Loucy (cell line): ENCODE data around the gene HS6ST3.

Experiments
- H2AFZ ChIP-seq: fragments of 200-600 bp; sonication (generic); 2 replicates; pipeline ENCODE4 v1.6.0; 2016; ENCODE audit warnings: antibody characterized with exemption, mild to moderate bottlenecking, low read length, moderate library complexity
- H3F3A ChIP-seq: fragments of 200-600 bp; 2 replicates; pipeline ENCODE4 v1.6.0; 2016; ENCODE audit warnings: antibody characterized with exemption, low read depth, mild to moderate bottlenecking
- H3K27me3 ChIP-seq: fragments of 200-600 bp; sonication (generic); 2 replicates; pipeline ENCODE4 v1.6.1; 2014; ENCODE audit warnings: low read length, mild to moderate bottlenecking; ENCODE audit not compliant: insufficient read depth, poor library complexity, severe bottlenecking
- H3K36me3 ChIP-seq: fragments of 200-600 bp; sonication (generic); 2 replicates; pipeline ENCODE4 v1.6.1; 2016; ENCODE audit warnings: low read length; ENCODE audit not compliant: insufficient read depth
- H3K4me1 ChIP-seq: fragments of 200-600 bp; sonication (generic); 2 replicates; pipeline ENCODE4 v1.5.1; 2014; ENCODE audit warnings: low read length, mild to moderate bottlenecking; ENCODE audit not compliant: insufficient read depth, poor library complexity, severe bottlenecking
- H3K4me2 ChIP-seq: fragments of 200-600 bp; sonication (generic); 2 replicates; pipeline ENCODE4 v1.6.0; 2014; ENCODE audit warnings: antibody characterized with exemption, low read length, low read depth, mild to moderate bottlenecking; ENCODE audit not compliant: poor library complexity, severe bottlenecking
- H3K4me3 ChIP-seq: fragments of 200-600 bp; sonication (generic); 2 replicates; pipeline ENCODE4 v1.5.1; 2014; ENCODE audit warnings: low read length, mild to moderate bottlenecking, mixed read lengths; ENCODE audit not compliant: poor library complexity, severe bottlenecking
- H3K79me2 ChIP-seq: fragments of 200-600 bp; sonication (generic); 2 replicates; pipeline ENCODE4 v1.6.1; 2014; ENCODE audit warnings: low read length; ENCODE audit not compliant: insufficient read depth
- H3K9ac ChIP-seq: fragments of 200-600 bp; sonication (generic); 2 replicates; pipeline ENCODE4 v1.6.0; 2014; ENCODE audit warnings: mild to moderate bottlenecking, low read depth, low read length, moderate library complexity; ENCODE audit not compliant: poor library complexity, severe bottlenecking
- H3K9me2 ChIP-seq: fragments of 200-600 bp; sonication (generic); replicated peaks from 2 replicates; pipeline ENCODE4 v1.6.1; 2016; ENCODE audit warnings: low read depth, low read length, mixed read lengths
- H3K9me3 ChIP-seq: fragments of 200-600 bp; sonication (generic); 2 replicates; pipeline ENCODE4 v1.6.1; 2014; ENCODE audit warnings: mild to moderate bottlenecking, antibody characterized with exemption, low read length, low read depth; ENCODE audit not compliant: insufficient read depth
- H4K20me1 ChIP-seq: fragments of 200-600 bp; sonication (generic); 2 replicates; pipeline ENCODE4 v1.6.0; 2014; ENCODE audit warnings: antibody characterized with exemption, low read length, mild to moderate bottlenecking; ENCODE audit not compliant: insufficient read depth, poor library complexity, severe bottlenecking
- EZH2phosphoT487 ChIP-seq: fragments of 200-600 bp; IDR thresholded peaks from 2 replicates; pipeline ENCODE4 v1.6.1; 2018; ENCODE audit warnings: antibody characterized with exemption, mild to moderate bottlenecking, moderate library complexity, borderline replicate concordance
- TF ChIP-seq, protein P1 (sequence below): fragments of 200-600 bp; sonication (generic); conservative IDR thresholded peaks from 2 replicates; pipeline ENCODE4 v1.5.1; 2014; ENCODE audit warnings: mild to moderate bottlenecking, antibody characterized with exemption, low read length

Gene HS6ST3

DNA sequence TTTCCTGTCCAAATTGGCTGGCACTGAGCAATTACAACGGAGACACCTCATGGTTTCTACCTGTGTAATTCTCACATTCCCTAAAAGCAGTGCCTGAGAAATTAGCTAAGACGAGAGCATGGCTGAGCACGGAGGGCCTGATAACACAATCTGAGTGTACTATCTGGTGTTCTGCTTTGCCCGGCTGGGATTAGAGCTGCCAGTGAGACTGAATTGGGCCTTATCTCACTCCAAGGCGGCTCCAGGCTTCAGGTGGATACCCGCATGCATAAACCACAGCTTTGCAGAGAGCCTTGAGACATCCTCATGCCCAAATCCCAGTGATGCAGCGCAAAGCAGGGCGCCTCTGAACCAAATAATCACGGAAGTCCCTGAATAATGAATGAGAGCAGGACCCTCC lies 732.1 kb downstream of the HS6ST3 start:
- Histone ChIP-seq H3K4me1 (no peaks in the 10 kb centered on the region), H3K9me2 (no peaks in the 10 kb centered on the region), H2AFZ (no peak overlapping the region), H3K4me3 (no peak overlapping the region), H3F3A (no peaks in the 10 kb centered on the region), H4K20me1 (no peaks in the 10 kb centered on the region), H3K79me2 (no peaks in the 10 kb centered on the region), H3K9me3 (no peaks in the 10 kb centered on the region), H3K27me3 (no peaks in the 10 kb centered on the region), H3K36me3 (no peaks in the 10 kb centered on the region), H3K9ac (no peak overlapping the region), H3K4me2 (no peak overlapping the region)
- TF ChIP-seq, protein P1, sequence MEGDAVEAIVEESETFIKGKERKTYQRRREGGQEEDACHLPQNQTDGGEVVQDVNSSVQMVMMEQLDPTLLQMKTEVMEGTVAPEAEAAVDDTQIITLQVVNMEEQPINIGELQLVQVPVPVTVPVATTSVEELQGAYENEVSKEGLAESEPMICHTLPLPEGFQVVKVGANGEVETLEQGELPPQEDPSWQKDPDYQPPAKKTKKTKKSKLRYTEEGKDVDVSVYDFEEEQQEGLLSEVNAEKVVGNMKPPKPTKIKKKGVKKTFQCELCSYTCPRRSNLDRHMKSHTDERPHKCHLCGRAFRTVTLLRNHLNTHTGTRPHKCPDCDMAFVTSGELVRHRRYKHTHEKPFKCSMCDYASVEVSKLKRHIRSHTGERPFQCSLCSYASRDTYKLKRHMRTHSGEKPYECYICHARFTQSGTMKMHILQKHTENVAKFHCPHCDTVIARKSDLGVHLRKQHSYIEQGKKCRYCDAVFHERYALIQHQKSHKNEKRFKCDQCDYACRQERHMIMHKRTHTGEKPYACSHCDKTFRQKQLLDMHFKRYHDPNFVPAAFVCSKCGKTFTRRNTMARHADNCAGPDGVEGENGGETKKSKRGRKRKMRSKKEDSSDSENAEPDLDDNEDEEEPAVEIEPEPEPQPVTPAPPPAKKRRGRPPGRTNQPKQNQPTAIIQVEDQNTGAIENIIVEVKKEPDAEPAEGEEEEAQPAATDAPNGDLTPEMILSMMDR, result no peak
- TF ChIP-seq EZH2phosphoT487, result no peak

DNA sequence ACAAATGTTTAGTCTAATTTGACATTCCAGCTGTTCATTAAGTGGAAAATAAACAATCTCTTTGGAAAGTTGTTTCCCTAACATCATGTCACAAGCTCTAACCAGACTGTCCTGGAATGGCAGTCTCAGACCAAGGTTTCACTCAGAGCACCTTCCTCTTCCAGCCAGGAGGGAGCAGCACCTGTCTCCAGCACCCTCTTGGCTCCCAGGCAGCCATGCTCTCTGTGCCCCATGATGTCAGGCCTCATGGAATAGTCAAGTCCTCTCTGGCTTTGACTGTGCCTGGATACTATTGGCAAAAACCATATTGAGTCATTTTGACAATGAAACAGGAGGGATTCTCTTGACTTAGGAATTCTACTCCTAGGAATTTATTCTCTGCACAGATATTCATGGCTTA lies 733.0 kb downstream of the HS6ST3 start:
- Histone ChIP-seq H3K27me3 (no peaks in the 10 kb centered on the region), H3K4me3 (no peak overlapping the region), H4K20me1 (no peaks in the 10 kb centered on the region), H2AFZ (no peak overlapping the region), H3K79me2 (no peaks in the 10 kb centered on the region), H3K4me2 (peak overlapping the region; percentile 16), H3K9ac (no peak overlapping the region), H3K9me2 (no peaks in the 10 kb centered on the region), H3K4me1 (no peaks in the 10 kb centered on the region), H3K9me3 (no peaks in the 10 kb centered on the region), H3F3A (no peaks in the 10 kb centered on the region), H3K36me3 (no peaks in the 10 kb centered on the region)
- TF ChIP-seq, protein P1, result peak; percentile 29; the same call in 1 of the 2 replicates
- TF ChIP-seq EZH2phosphoT487, result no peak

- Histone ChIP-seq H3K36me3 (no peaks in the 10 kb centered on the region), H3K4me2 (no peak overlapping the region), H3K9ac (no peak overlapping the region), H3K4me1 (no peaks in the 10 kb centered on the region), H3K27me3 (no peaks in the 10 kb centered on the region), H3F3A (no peaks in the 10 kb centered on the region), H4K20me1 (no peaks in the 10 kb centered on the region), H3K9me3 (no peaks in the 10 kb centered on the region), H3K9me2 (no peaks in the 10 kb centered on the region), H3K79me2 (no peaks in the 10 kb centered on the region), H2AFZ (no peak overlapping the region), H3K4me3 (no peak overlapping the region)
- TF ChIP-seq, protein P1, result no peak
- TF ChIP-seq EZH2phosphoT487, result no peak
Measured at GRCh38 chr13:96824140-96824539, 734.2 kb downstream of the HS6ST3 start.
